ENCODE data around the gene UBXN10. TPM values are rescaled to one million over a fixed set of nuclear protein-coding genes. Genes with fewer than 3 reads are reported as not detected.

UBXN10 gene
- total RNA-seq, 1 donor from 2014 or later = 3.1 TPM

- no peak for TF ChIP-seq CTCF (IDR thresholded peaks at IDR 0.05; ENCODE audit: unreplicated experiment)
- Mint-ChIP-seq H3K9me3 (ENCODE audit: low read depth) (no peaks in the 10 kb centered on the region), H3K27ac (no peak overlapping the region), H3K4me1 (ENCODE audit: low read depth) (peaks cover 8% of the 10 kb centered on the region), H3K4me3 (ENCODE audit: low read depth) (no peak overlapping the region), H3K27me3 (peaks cover 78% of the 10 kb centered on the region), H3K36me3 (ENCODE audit: insufficient read depth) (no peaks in the 10 kb centered on the region)
- no peak for DNase-seq (ENCODE audit: low spot score, unreplicated experiment)
Measured at GRCh38 chr1:20198918-20199317, 13.0 kb downstream of the UBXN10 start.

GRCh38 chr1:20199403-20199802, 13.5 kb downstream of the UBXN10 start:
- no peak for TF ChIP-seq CTCF (IDR thresholded peaks at IDR 0.05; ENCODE audit: unreplicated experiment)
- Mint-ChIP-seq H3K4me1 (ENCODE audit: low read depth) (peaks cover 8% of the 10 kb centered on the region), H3K36me3 (ENCODE audit: insufficient read depth) (no peaks in the 10 kb centered on the region), H3K4me3 (ENCODE audit: low read depth) (no peak overlapping the region), H3K27me3 (peaks cover 76% of the 10 kb centered on the region), H3K27ac (no peak overlapping the region), H3K9me3 (ENCODE audit: low read depth) (no peaks in the 10 kb centered on the region)
- no peak for DNase-seq (ENCODE audit: low spot score, unreplicated experiment)

GRCh38 chr1:20199840-20200239, 13.9 kb downstream of the UBXN10 start:
- no peak overlapping the region for H3K4me3 Mint-ChIP-seq (ENCODE audit: low read depth)
- H3K4me1 Mint-ChIP-seq (ENCODE audit: low read depth) = peaks cover 8% of the 10 kb centered on the region
- no peak overlapping the region for H3K27ac Mint-ChIP-seq
- H3K36me3 Mint-ChIP-seq (ENCODE audit: insufficient read depth) = no peaks in the 10 kb centered on the region
- H3K27me3 Mint-ChIP-seq = peaks cover 76% of the 10 kb centered on the region
- no peak for DNase-seq (ENCODE audit: low spot score, unreplicated experiment)
- no peak for TF ChIP-seq CTCF (IDR thresholded peaks at IDR 0.05; ENCODE audit: unreplicated experiment)
- no peaks in the 10 kb centered on the region for H3K9me3 Mint-ChIP-seq (ENCODE audit: low read depth)

GRCh38 chr1:20200966-20201365, 15.1 kb downstream of the UBXN10 start:
- Mint-ChIP-seq H3K27ac (no peak overlapping the region), H3K27me3 (peaks cover 69% of the 10 kb centered on the region), H3K9me3 (ENCODE audit: low read depth) (no peaks in the 10 kb centered on the region), H3K4me3 (ENCODE audit: low read depth) (no peak overlapping the region), H3K36me3 (ENCODE audit: insufficient read depth) (no peaks in the 10 kb centered on the region), H3K4me1 (ENCODE audit: low read depth) (peaks cover 8% of the 10 kb centered on the region)
- DNase-seq (ENCODE audit: low spot score, unreplicated experiment) = no peak
- TF ChIP-seq CTCF (IDR thresholded peaks at IDR 0.05; ENCODE audit: unreplicated experiment) = no peak

- H3K36me3 Mint-ChIP-seq (ENCODE audit: insufficient read depth) = no peaks in the 10 kb centered on the region
- H3K27me3 Mint-ChIP-seq = peaks cover 62% of the 10 kb centered on the region
- no peak overlapping the region for H3K27ac Mint-ChIP-seq
- no peak for TF ChIP-seq CTCF (IDR thresholded peaks at IDR 0.05; ENCODE audit: unreplicated experiment)
- no peak for DNase-seq (ENCODE audit: low spot score, unreplicated experiment)
- peaks cover 8% of the 10 kb centered on the region for H3K4me1 Mint-ChIP-seq (ENCODE audit: low read depth)
- no peak overlapping the region for H3K4me3 Mint-ChIP-seq (ENCODE audit: low read depth)
- H3K9me3 Mint-ChIP-seq (ENCODE audit: low read depth) = no peaks in the 10 kb centered on the region
Measured at GRCh38 chr1:20202166-20202565, 16.3 kb downstream of the UBXN10 start.
